ENCODE results near the gene ACAP1.

ACAP1 gene

GRCh38 chr17:7323731-7324437 is 12.4 kb upstream of the ACAP1 start:
- no peak for TF ChIP-seq SUZ12 (IDR thresholded peaks at IDR 0.05)
- TF ChIP-seq ZNF384 (IDR thresholded peaks at IDR 0.05): no peak
- TF ChIP-seq L3MBTL2 (conservative IDR thresholded peaks at IDR 0.05): no peak
- TF ChIP-seq FOXA1 (IDR thresholded peaks at IDR 0.05): no peak
- TF ChIP-seq NFRKB (IDR thresholded peaks at IDR 0.05): no peak
- no peak for TF ChIP-seq FOXM1 (IDR thresholded peaks at IDR 0.05; ENCODE audit: borderline replicate concordance)
- TF ChIP-seq PKNOX1 (IDR thresholded peaks at IDR 0.05): no peak
- TF ChIP-seq FOXK2 (IDR thresholded peaks at IDR 0.05): no peak
- no peak for TF ChIP-seq ELF4 (IDR thresholded peaks at IDR 0.05)
- no peak for TF ChIP-seq CTBP1 (IDR thresholded peaks at IDR 0.05; ENCODE audit: borderline replicate concordance)
- TF ChIP-seq BHLHE40 (IDR thresholded peaks at IDR 0.05; ENCODE audit: borderline replicate concordance): no peak
- TF ChIP-seq TARDBP (IDR thresholded peaks at IDR 0.05): no peak
- no peak for TF ChIP-seq HDGF (IDR thresholded peaks at IDR 0.05; ENCODE audit: borderline replicate concordance)
- no peak for TF ChIP-seq ARNT (IDR thresholded peaks at IDR 0.05)
- no peak for TF ChIP-seq SP1 (IDR thresholded peaks at IDR 0.05)
- no peak for TF ChIP-seq LEF1 (IDR thresholded peaks at IDR 0.05; ENCODE audit: borderline replicate concordance)
- POLR2A ChIA-PET: no interaction called here
- DNase-seq (ENCODE audit: extremely low spot score): peak; percentile 75
- CTCF ChIA-PET: interaction anchor here (0.5 to 1.0 kb wide), 2 partner anchors 8 to 243 kb away, joined by 4 read pairs; no protein-coding TSS in a partner anchor

- TF ChIP-seq SUZ12 (IDR thresholded peaks at IDR 0.05): no peak
- TF ChIP-seq HDGF (IDR thresholded peaks at IDR 0.05; ENCODE audit: borderline replicate concordance): no peak
- TF ChIP-seq BHLHE40 (IDR thresholded peaks at IDR 0.05; ENCODE audit: borderline replicate concordance): no peak
- no peak for TF ChIP-seq NFRKB (IDR thresholded peaks at IDR 0.05)
- TF ChIP-seq SP1 (IDR thresholded peaks at IDR 0.05): no peak
- TF ChIP-seq FOXK2 (IDR thresholded peaks at IDR 0.05): no peak
- TF ChIP-seq TARDBP (IDR thresholded peaks at IDR 0.05): no peak
- no peak for TF ChIP-seq PKNOX1 (IDR thresholded peaks at IDR 0.05)
- no peak for TF ChIP-seq ELF4 (IDR thresholded peaks at IDR 0.05)
- TF ChIP-seq FOXM1 (IDR thresholded peaks at IDR 0.05; ENCODE audit: borderline replicate concordance): no peak
- no peak for TF ChIP-seq CTBP1 (IDR thresholded peaks at IDR 0.05; ENCODE audit: borderline replicate concordance)
- TF ChIP-seq FOXA1 (IDR thresholded peaks at IDR 0.05): no peak
- TF ChIP-seq ZNF384 (IDR thresholded peaks at IDR 0.05): no peak
- no peak for TF ChIP-seq ARNT (IDR thresholded peaks at IDR 0.05)
- POLR2A ChIA-PET: no interaction called here
- CTCF ChIA-PET: interaction anchor here (0.5 to 1.1 kb wide), 3 partner anchors 9 to 243 kb away, joined by 4 to 5 read pairs (median 4); no protein-coding TSS in a partner anchor
Measured at GRCh38 chr17:7324438-7324779, 11.9 kb upstream of the ACAP1 start.

GRCh38 chr17:7325031-7325528 is 11.2 kb upstream of the ACAP1 start:
- no peak for TF ChIP-seq TARDBP (IDR thresholded peaks at IDR 0.05)
- TF ChIP-seq L3MBTL2 (conservative IDR thresholded peaks at IDR 0.05): no peak
- TF ChIP-seq FOXM1 (IDR thresholded peaks at IDR 0.05; ENCODE audit: borderline replicate concordance): no peak
- TF ChIP-seq ZNF384 (IDR thresholded peaks at IDR 0.05): no peak
- no peak for TF ChIP-seq NFRKB (IDR thresholded peaks at IDR 0.05)
- no peak for TF ChIP-seq CTBP1 (IDR thresholded peaks at IDR 0.05; ENCODE audit: borderline replicate concordance)
- TF ChIP-seq BHLHE40 (IDR thresholded peaks at IDR 0.05; ENCODE audit: borderline replicate concordance): no peak
- POLR2A ChIA-PET: interaction anchor here (5.1 kb wide), 1 partner anchor 9 kb away, joined by 56 read pairs; the partner anchor contains the start of gene GPS2
- CTCF ChIA-PET: interaction anchor here (1.0 to 1.1 kb wide), 2 partner anchors 9 to 12 kb away, joined by 4 to 5 read pairs; no protein-coding TSS in a partner anchor
- no peak for DNase-seq (ENCODE audit: extremely low spot score)

More at GRCh38 chr17:7324438-7324779, 11.9 kb upstream of the ACAP1 start:
- no peak for DNase-seq (ENCODE audit: extremely low spot score)

GRCh38 chr17:7326186-7326585 is 10.1 kb upstream of the ACAP1 start:
- ChIA-PET CTCF (no interaction called here), POLR2A (interaction anchor here (5.1 kb wide), 1 partner anchor 11 kb away, joined by 56 read pairs; the partner anchor contains the start of gene GPS2)
- no peak for DNase-seq (ENCODE audit: extremely low spot score)
- TF ChIP-seq CTBP1 (IDR thresholded peaks at IDR 0.05; ENCODE audit: borderline replicate concordance) (no peak), ARNT (IDR thresholded peaks at IDR 0.05) (no peak), ELF4 (IDR thresholded peaks at IDR 0.05) (no peak), ZNF384 (IDR thresholded peaks at IDR 0.05) (no peak), NFRKB (IDR thresholded peaks at IDR 0.05) (no peak), SUZ12 (IDR thresholded peaks at IDR 0.05) (no peak), FOXA1 (IDR thresholded peaks at IDR 0.05) (no peak), BHLHE40 (IDR thresholded peaks at IDR 0.05; ENCODE audit: borderline replicate concordance) (no peak), PKNOX1 (IDR thresholded peaks at IDR 0.05) (no peak), LEF1 (IDR thresholded peaks at IDR 0.05; ENCODE audit: borderline replicate concordance) (no peak), TARDBP (IDR thresholded peaks at IDR 0.05) (no peak), FOXK2 (IDR thresholded peaks at IDR 0.05) (no peak), FOXM1 (IDR thresholded peaks at IDR 0.05; ENCODE audit: borderline replicate concordance) (no peak), SP1 (IDR thresholded peaks at IDR 0.05) (no peak), HDGF (IDR thresholded peaks at IDR 0.05; ENCODE audit: borderline replicate concordance) (no peak), L3MBTL2 (conservative IDR thresholded peaks at IDR 0.05) (no peak)

GRCh38 chr17:7327056-7327455 is 9.3 kb upstream of the ACAP1 start:
- TF ChIP-seq TARDBP (IDR thresholded peaks at IDR 0.05): no peak
- TF ChIP-seq ELF4 (IDR thresholded peaks at IDR 0.05): no peak
- TF ChIP-seq L3MBTL2 (conservative IDR thresholded peaks at IDR 0.05): no peak
- TF ChIP-seq ARNT (IDR thresholded peaks at IDR 0.05): no peak
- no peak for TF ChIP-seq FOXK2 (IDR thresholded peaks at IDR 0.05)
- no peak for TF ChIP-seq FOXM1 (IDR thresholded peaks at IDR 0.05; ENCODE audit: borderline replicate concordance)
- no peak for TF ChIP-seq SP1 (IDR thresholded peaks at IDR 0.05)
- TF ChIP-seq PKNOX1 (IDR thresholded peaks at IDR 0.05): no peak
- TF ChIP-seq ZNF384 (IDR thresholded peaks at IDR 0.05): no peak
- no peak for TF ChIP-seq NFRKB (IDR thresholded peaks at IDR 0.05)
- no peak for TF ChIP-seq LEF1 (IDR thresholded peaks at IDR 0.05; ENCODE audit: borderline replicate concordance)
- TF ChIP-seq CTBP1 (IDR thresholded peaks at IDR 0.05; ENCODE audit: borderline replicate concordance): no peak
- TF ChIP-seq FOXA1 (IDR thresholded peaks at IDR 0.05): no peak
- no peak for TF ChIP-seq BHLHE40 (IDR thresholded peaks at IDR 0.05; ENCODE audit: borderline replicate concordance)
- TF ChIP-seq SUZ12 (IDR thresholded peaks at IDR 0.05): no peak
- no peak for TF ChIP-seq HDGF (IDR thresholded peaks at IDR 0.05; ENCODE audit: borderline replicate concordance)
- POLR2A ChIA-PET: interaction anchor here (5.1 kb wide), 1 partner anchor 11 kb away, joined by 56 read pairs; the partner anchor contains the start of gene GPS2
- CTCF ChIA-PET: no interaction called here
- no peak for DNase-seq (ENCODE audit: extremely low spot score)

All from HEK293T (cell line).